Coronary artery (tissue), 2 donors: ENCODE data around the gene NR1D2.

Source experiments
- DNase-seq: peaks from one replicate; pipeline ENCODE4 v3.0.0-alpha.2; 2017; ENCODE audit warnings: low spot score
- H3K27ac ChIP-seq, 2 donors: fragments of 200-600 bp; sonication (generic); one replicate each; pipeline ENCODE4 v1.5.1; 2016 to 2019
- H3K4me3 ChIP-seq: fragments of 200-600 bp; sonication (generic); 2 replicates; pipeline ENCODE4 v1.5.1; 2016; ENCODE audit warnings: mild to moderate bottlenecking, moderate library complexity
- TF ChIP-seq, protein P1 (sequence below): fragments of 200-600 bp; sonication (generic); IDR thresholded peaks from one replicate; pipeline ENCODE4 v1.5.1; 2019; ENCODE audit warnings: antibody characterized with exemption

The NR1D2 gene

DNA sequence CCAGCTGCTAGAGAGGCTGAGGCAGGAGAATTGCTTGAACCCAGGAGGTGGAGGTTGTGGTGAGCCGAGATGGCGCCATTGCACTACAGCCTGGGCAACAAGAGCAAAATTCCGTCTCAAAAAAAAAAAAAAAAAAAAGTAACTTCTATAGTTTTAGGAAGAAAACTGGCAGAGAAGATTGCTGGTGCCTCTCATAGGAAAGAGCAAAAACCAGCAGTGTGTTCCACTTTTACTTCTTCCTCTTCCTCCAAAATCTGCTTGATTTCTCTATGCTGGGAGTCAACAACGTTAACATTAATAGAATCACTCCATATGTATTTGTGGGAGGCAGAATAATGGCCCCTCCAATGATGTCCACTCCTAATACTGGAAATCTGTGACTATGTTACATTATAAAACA is 12.5 kb upstream of the NR1D2 start:
- no peak overlapping the region for H3K4me3 ChIP-seq
- TF ChIP-seq, protein P1, sequence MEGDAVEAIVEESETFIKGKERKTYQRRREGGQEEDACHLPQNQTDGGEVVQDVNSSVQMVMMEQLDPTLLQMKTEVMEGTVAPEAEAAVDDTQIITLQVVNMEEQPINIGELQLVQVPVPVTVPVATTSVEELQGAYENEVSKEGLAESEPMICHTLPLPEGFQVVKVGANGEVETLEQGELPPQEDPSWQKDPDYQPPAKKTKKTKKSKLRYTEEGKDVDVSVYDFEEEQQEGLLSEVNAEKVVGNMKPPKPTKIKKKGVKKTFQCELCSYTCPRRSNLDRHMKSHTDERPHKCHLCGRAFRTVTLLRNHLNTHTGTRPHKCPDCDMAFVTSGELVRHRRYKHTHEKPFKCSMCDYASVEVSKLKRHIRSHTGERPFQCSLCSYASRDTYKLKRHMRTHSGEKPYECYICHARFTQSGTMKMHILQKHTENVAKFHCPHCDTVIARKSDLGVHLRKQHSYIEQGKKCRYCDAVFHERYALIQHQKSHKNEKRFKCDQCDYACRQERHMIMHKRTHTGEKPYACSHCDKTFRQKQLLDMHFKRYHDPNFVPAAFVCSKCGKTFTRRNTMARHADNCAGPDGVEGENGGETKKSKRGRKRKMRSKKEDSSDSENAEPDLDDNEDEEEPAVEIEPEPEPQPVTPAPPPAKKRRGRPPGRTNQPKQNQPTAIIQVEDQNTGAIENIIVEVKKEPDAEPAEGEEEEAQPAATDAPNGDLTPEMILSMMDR, result no peak
- no peak overlapping the region for H3K27ac ChIP-seq
- DNase-seq, result no peak

DNA sequence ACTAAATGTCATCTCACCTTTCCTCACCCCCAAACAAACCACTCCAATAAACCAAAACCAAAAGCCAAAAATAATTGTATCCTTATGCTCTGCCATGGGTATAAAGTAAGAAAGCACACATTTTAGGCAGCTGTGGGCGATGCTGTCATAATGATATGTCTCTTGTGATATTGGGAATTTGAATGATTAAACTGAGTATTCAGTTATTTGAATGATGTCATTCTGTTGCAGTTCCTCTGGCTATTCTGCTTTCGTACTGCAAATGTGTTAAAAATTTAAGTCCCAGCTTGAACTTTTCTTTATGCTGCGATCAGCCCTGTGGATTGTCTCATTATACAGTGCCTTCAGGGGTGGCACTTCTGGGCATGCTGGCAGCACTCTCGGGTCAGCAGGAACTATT is 10.8 kb upstream of the NR1D2 start:
- Histone ChIP-seq H3K27ac (no peak overlapping the region), H3K4me3 (no peak overlapping the region)
- DNase-seq, result no peak
- TF ChIP-seq, protein P1, result no peak

DNA sequence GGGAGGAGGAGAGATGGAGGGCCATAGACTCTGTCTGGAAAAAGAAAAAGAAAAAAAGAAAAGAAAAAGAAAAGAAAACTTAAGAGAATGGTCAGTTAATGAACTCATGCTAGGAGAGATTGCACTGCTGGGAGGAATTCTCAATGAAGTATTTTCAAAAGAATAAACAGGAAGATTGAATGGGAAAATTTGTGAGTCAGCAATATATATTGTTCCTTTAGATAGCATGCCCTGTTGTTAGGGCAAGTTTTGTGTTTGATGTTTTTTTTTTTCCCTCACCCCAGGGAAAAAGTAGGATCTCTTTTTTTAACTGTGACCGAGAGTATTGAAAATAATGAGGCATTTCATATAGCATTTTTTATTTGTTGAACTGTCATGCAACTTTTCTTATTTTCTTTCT is 7.8 kb upstream of the NR1D2 start:
- TF ChIP-seq, protein P1, result no peak
- H3K27ac ChIP-seq, result no peak overlapping the region
- no peak for DNase-seq
- no peak overlapping the region for H3K4me3 ChIP-seq

DNA sequence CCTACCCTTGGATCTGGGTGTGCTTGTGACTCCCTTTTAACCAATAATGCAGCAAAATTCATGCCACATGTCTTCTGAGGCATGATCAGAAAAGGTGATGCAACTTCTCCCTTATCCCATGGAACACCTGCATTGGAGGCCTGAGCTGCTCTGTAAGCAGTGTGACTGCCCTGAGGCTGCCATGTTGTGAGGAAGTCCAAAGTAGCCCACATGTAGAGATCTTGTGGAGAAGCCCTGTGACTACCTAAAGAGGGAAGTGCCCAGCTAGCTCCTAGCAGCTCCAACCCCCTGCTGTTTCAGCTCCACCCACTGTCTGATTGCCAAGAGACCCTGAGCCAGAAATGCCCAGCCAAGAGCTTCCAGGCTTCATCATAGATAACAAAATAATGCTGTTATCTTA is 6.4 kb upstream of the NR1D2 start:
- Histone ChIP-seq H3K27ac (no peak overlapping the region), H3K4me3 (no peak overlapping the region)
- no peak for DNase-seq
- TF ChIP-seq, protein P1, result no peak

DNA sequence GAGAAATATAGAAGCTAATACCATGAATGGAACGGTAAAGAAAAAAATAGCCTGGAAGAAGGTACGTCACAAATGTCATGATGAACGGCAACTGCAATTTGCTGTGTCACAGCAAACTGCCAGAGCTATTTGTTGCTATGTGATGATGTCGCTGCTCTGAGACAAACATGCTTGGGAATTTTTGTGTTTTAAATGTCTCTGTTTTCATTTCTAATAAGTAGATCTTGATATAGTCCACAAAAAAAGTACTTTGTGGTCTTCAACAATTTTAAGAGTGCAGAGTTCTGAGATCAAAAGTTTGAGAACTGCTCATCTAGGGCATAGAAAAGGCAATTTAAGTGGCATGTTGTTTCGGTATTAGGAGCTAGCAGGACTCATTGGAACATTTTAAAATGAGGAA is 4.3 kb upstream of the NR1D2 start:
- Histone ChIP-seq H3K27ac (no peak overlapping the region), H3K4me3 (no peak overlapping the region)
- TF ChIP-seq, protein P1, result no peak
- DNase-seq, result no peak

DNA sequence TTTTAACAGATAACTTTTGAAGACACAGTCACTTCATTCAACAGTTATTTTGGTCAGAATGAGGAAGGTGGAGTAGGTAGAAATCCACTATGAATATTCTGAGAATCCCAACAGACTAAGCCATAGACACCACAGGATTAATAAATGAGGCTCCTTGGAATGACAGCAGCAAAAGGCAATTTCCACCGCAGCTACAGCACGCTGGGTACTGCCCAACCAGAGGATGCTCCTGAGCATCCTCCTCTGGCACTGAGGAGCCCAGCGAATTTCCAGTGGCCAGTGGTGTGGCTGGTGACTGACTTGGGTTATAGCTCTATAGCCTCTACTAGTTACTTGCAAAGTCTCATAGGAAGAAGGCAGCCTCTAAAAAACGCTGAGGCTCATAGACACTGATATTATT is 3.6 kb upstream of the NR1D2 start:
- DNase-seq, result no peak
- Histone ChIP-seq H3K27ac (no peak overlapping the region), H3K4me3 (no peak overlapping the region)
- TF ChIP-seq, protein P1, result no peak

DNA sequence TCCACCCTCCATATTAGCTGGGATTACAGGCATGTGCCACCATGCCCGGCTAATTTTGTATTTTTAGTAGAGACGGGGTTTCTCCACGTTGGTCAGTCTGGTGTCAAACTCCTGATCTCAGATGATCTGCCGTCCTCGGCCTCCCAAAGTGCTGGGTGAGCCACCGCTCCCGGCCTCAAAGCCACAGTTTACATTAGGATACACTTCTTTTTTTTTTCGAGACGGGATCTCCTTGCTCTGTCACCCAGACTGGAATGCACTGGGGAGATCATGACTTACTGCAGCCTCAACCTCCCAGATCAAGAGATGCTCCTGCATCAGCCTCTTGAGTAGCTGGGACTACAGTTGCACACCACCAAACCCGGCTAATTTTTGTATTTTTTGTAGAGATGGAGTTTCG is 2.5 kb upstream of the NR1D2 start:
- H3K27ac ChIP-seq, result no peak overlapping the region
- DNase-seq, result no peak
- H3K4me3 ChIP-seq, result no peak overlapping the region
- TF ChIP-seq, protein P1, result no peak
